Ramos (cell line): Measurements from ENCODE around the gene MYH2.

Source experiments
- in situ Hi-C: fragments of 300-500 bp; cut with MboI; formaldehyde crosslinking; loops from one replicate; pipeline ENCODE4 v1.14.3; 2022; ENCODE audit warnings: low sequenced_read_pairs; ENCODE audit not compliant: unreplicated experiment

Gene MYH2

DNA sequence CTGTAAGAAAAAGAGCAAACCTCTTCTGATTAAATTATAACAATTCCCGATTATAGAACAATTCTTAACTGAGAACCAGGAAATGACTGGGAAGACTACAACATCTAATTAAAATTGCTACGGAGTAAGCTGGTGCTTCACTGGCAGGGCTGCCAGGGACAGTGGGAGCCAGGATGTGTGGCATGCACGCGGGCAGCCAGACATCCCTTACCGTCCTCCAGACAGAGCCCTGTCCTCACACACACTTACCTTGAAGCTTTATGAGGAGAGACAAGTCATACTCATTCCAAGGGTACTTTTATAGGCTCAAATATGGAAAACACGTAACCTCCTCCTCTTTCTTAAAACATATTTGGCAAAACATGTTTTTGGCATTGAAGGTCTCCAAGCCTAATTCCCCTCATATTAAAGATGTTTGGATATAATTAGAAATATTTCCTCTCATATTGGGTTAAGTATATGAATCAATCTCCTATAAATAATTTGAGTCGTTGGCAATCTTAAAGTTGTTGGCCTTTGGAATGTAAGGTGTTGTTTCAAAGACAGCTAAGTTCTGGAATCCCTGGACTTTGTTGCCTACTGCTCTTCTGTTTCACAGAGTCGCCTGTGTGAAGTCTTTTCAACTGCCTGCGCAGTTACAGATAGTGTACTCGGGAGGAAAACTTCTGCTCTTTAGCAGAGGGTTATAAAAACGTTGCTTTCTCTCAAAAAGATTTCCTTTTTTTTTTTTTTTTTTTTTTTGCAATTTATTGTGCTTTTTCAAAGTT lies 31.0 kb downstream of the MYH2 start, which contains the start of gene MYH1:
Gene MYH1 (minus strand): TSS at position 272 of the 767 bp plus-strand sequence. CDS start 1,900 bp downstream, outside the sequence.
- in situ Hi-C loops: no loop called here

DNA sequence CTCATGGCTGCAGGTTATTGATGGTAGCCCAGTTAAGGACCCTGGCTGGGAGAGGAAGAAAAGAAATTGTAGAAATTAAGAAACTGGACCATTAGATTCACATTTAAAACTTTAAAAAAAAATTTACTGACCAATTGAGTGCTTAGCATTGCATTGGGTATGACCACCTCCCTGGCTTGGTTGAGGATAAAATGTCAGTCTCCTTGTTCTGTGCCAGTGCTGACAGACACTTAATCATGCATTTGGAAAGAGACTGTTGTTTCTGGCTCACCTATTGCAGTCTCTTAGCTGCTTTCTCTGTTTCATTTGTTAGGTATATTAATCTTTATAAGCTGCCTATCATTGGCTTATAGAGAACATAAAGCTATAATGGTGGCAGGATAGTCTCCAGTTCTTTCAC lies 32.8 kb downstream of the MYH2 start:
- in situ Hi-C loops: no loop called here

DNA sequence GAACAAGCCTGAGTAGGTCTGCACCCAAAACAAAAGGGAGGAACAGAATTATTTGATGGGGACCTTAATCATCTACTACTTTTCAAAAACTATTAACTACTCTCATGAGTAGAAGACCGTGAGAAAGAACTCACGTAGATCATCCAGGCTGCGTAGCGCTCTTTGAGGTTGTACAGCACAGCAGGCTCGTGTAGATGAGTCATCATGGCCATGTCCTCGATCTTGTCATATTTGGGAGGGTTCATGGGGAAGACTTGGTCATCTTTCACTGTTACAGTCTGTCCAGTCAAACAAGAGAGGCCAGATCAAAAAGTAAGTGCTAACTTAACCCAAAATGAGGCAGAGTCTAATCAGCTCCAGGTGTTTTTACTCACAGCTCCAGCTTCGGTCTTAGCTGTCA lies 33.4 kb downstream of the MYH2 start:
- in situ Hi-C loops: no loop called here

DNA sequence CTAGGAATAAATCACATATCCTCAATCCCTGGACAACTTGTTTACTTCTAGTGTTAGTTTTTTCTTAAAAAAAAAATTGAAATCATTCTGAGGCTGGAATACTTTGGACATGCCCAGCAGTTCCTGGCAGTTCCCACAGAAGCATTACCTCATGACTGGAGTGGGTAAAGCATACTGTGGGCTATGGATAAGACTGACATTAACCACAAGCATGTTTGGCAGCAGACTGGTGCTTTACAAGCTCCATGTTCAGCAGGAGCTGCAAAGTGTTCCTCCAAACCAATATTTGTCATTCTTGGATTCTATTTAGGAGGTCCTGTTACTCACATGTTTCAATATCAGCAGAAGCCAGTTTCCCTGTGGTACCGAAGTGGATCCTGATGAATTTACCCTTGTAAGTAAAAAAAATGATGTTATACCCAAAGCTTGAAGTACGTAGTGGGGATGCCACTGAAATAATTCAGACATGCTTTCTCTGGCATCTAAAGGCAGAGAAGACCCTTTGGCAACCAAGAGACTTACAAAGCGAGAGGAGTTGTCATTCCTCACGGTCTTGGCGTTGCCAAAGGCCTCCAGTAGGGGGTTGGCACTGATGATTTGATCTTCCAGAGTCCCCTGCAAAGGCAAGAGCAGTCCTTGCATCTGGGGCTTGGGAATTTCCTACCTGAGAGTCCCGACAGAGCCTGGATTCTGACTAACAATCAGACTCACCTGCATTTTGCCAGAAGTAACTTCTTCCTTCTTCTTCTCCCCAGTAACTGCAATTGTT lies 36.0 kb downstream of the MYH2 start:
- in situ Hi-C loops: no loop called here

DNA sequence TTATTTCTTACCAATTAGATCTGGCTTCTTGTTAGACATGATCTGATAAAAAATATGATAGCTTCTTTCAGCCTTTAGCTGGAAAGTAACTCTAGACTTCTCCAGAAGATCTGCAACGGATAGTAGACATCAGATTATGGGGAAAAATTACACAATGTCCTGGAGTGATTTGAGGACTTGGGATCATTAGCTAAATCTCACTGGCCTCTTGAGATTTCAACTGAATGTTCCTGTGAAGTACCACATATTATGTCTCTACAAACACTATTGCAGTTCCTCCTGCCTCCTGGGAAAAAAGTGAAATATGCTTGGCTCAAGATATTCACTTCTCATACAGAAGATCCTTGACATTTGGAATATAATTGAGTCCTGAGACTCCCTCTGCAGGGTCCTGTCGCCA lies 36.6 kb downstream of the MYH2 start:
- in situ Hi-C loops: no loop called here

DNA sequence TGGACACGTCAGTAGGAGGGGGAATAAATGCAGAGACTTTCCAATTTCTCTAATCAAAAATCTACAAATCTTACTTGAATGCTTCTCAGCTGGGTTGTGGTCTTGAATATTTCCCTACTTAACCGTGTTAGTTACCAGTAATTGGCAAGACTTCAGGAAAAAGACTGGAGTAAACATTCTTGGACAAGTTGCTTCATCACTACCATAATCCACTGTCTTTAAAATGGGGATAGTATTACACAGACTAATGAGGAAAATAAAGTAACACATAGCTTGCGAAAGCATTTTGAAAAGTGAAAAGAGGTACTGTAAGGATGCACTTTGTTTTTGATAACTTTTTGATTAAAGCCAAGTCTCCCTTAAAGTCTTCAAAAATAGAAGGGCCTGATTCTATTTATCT lies 49.5 kb downstream of the MYH2 start:
- in situ Hi-C loops: no loop called here

DNA sequence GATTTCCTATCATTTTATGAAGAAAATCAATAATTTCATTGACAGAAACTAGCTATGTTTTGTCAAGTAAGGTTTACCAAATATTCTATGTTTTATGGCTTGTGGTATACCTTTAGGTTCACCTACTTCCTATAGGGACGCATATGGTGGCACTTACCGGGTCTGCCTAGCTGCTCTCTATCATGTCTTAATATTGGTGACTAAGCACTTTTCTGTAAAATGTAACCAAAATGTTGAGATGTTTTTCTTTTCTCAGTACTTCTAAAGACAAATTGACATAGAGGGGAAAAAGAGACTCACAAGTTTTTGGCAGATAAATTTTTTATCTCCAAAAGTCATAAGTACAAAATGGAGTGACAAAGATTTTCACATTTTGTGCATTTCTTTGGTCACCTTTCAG lies 57.5 kb downstream of the MYH2 start:
- in situ Hi-C loops: no loop called here

DNA sequence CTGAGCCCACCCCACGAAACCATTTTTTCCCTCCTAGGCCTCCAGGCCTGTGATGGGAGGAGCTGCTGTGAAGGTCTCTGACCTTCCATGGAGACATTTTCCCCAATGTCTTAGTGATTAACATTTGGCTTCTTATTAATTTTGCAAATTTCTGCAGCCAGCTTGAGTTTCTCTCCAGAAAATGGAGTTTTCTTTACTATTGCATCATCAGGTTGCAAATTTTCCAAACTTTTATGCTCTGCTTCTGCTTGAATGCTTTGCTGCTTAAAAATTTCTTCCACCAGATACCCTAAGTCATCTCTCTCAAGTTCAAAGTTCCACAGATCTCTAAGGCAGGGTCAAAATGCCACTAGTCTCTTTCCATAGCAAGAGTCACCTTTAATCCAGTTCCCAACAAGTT lies 67.2 kb downstream of the MYH2 start:
- in situ Hi-C loops: no loop called here

DNA sequence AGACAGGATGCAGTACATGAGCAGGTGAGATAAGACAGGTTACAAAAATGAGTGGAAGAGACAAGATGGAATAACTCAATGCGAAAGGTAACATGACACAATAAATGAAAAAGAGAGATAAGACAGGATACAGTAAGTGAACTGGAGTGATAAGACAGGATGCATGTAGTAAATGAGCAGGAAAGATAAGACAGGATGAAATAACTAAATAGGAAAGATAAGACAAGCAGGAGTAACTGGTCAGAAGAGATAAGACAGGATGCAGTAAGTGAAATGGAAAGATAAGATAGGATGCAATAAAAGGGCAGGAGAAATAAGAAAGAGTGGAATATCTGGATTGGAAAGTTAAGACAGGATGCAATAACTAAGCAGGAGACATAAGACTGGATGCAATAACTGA lies 71.8 kb downstream of the MYH2 start:
- in situ Hi-C loops: no loop called here

DNA sequence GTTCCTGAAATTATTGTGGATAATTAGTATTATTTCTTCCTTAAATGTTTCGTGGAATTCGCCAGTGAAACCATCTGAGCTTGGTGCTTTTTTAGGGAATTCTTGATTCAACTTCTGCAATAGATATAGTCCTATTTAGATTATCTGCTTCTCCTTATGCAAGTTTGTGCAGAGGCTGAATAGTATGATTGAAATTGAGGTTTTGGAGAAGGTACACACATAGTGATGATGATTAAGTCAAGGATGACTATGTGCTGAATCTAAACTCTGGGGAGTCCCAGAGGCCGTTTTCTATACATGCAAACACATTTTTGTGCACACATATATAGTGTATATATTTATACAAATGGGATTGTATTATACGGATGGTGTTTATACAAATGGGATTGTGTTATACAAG lies 74.9 kb downstream of the MYH2 start:
- in situ Hi-C loops: no loop called here

DNA sequence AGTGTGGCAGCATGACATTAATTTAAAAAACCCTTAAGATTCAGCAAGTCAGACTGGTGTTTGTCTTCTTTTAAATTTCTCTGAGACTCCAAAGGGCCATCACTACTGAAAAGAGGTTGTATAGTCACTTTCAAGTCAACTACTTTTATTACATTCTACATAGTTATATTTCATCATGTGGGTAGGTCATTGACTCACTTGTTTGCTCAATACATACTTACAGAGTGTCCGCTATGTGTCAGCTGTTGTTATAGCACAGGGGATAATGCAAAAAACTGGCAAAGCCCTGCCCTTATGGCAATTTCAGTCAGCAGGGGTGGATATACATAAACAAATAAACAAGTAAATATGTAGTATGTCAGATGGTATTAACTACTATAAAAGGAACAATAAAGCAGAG lies 77.6 kb downstream of the MYH2 start:
- in situ Hi-C loops: no loop called here
